SK-N-SH (cell line): ENCODE results near the gene RASSF3. TPM values are rescaled to one million over a fixed set of nuclear protein-coding genes. Genes with fewer than 3 reads are reported as not detected.

Experiments
- CTCF ChIA-PET: fragments of 300-600, 350-600 bp; formaldehyde crosslinking; extraction: SDS; loops from one replicate; lab custom pipeline; 2021; lab: Yijun Ruan, JAX
- POLR2A ChIA-PET: fragments of 350-600 bp; sonication (Branson Sonifier 250); formaldehyde crosslinking; extraction: SDS; loops from one replicate; lab custom pipeline; 2020; ENCODE audit warnings: antibody characterized with exemption, inconsistent platforms; lab: Yijun Ruan, JAX
- DNase-seq: peaks from one replicate; pipeline ENCODE4 v3.0.0; 2012
- H2AFZ ChIP-seq: fragments of 200-600 bp; sonication (generic); 2 replicates; pipeline ENCODE4 v1.8.1; 2016; ENCODE audit warnings: antibody characterized with exemption, mild to moderate bottlenecking, low read depth
- H3F3A ChIP-seq: fragments of 200-600 bp; sonication (generic); replicated peaks from 2 replicates; pipeline ENCODE3; 2016; ENCODE audit warnings: antibody characterized with exemption, mild to moderate bottlenecking; ENCODE audit not compliant: insufficient read depth
- H3K27ac ChIP-seq, 2 experiments: fragments of 200-500 bp in 1 of 2; fragments of 200-600 bp in 1 of 2; sonication (Bioruptor generic) in 1 of 2; sonication (generic), shearing (Covaris generic) in 1 of 2; 2 replicates each; pipeline versions ENCODE4 v1.5.1 to v1.6.1; 2014 to 2016; ENCODE audit warnings: low read depth in 2 of 2, inconsistent platforms in 1 of 2, low read length in 1 of 2, mild to moderate bottlenecking in 1 of 2, mixed read lengths in 1 of 2
- H3K27me3 ChIP-seq: fragments of 200-600 bp; sonication (generic), shearing (Covaris generic); 2 replicates; pipeline ENCODE4 v1.6.1; 2016; ENCODE audit warnings: mixed run types; ENCODE audit not compliant: insufficient read depth
- H3K36me3 ChIP-seq, 2 experiments: fragments of 200-500 bp in 1 of 2; fragments of 200-600 bp in 1 of 2; sonication (Bioruptor generic) in 1 of 2; sonication (generic) in 1 of 2; replicated peaks in 1 of 2; 2 replicates each; pipeline versions ENCODE3 to v1.5.1; 2014 to 2016; ENCODE audit warnings: low read length in 1 of 2, mild to moderate bottlenecking in 1 of 2; ENCODE audit not compliant: insufficient read depth in 2 of 2, control insufficient read depth in 1 of 2
- H3K4me1 ChIP-seq, 2 experiments: fragments of 200-500 bp in 1 of 2; fragments of 200-600 bp in 1 of 2; sonication (Bioruptor generic) in 1 of 2; sonication (generic), shearing (Covaris generic) in 1 of 2; 2 replicates each; pipeline versions ENCODE4 v1.5.1 to v1.6.1; 2014 to 2016; ENCODE audit warnings: low read depth in 1 of 2, low read length in 1 of 2, mixed run types in 1 of 2; ENCODE audit not compliant: insufficient read depth in 2 of 2, control insufficient read depth in 1 of 2
- H3K4me2 ChIP-seq: fragments of 200-600 bp; sonication (generic), shearing (Covaris generic); 2 replicates; pipeline ENCODE4 v1.6.1; 2017; ENCODE audit warnings: mixed run types
- H3K4me3 ChIP-seq, 2 experiments: fragments of 200-500 bp in 1 of 2; fragments of 200-600 bp in 1 of 2; sonication (Bioruptor generic) in 1 of 2; sonication (generic), shearing (Covaris generic) in 1 of 2; 2 replicates each; pipeline versions ENCODE4 v1.5.1 to v1.8.1; 2014 to 2016; ENCODE audit warnings: low read depth in 2 of 2, inconsistent platforms in 1 of 2, low read length in 1 of 2, mild to moderate bottlenecking in 1 of 2, mixed read lengths in 1 of 2, moderate library complexity in 1 of 2
- H3K79me2 ChIP-seq: fragments of 200-600 bp; sonication (generic); 2 replicates; pipeline ENCODE4 v1.8.1; 2017; ENCODE audit warnings: mild to moderate bottlenecking; ENCODE audit not compliant: insufficient read depth
- H3K9ac ChIP-seq: fragments of 200-600 bp; sonication (generic); 2 replicates; pipeline ENCODE4 v1.6.1; 2017; ENCODE audit warnings: mixed run types
- H3K9me2 ChIP-seq: fragments of 200-600 bp; sonication (generic); 2 replicates; pipeline ENCODE4 v1.6.1; 2017; ENCODE audit warnings: mixed run types
- H3K9me3 ChIP-seq: fragments of 200-600 bp; sonication (generic); 2 replicates; pipeline ENCODE4 v1.6.1; 2017; ENCODE audit warnings: mixed run types, mild to moderate bottlenecking, moderate library complexity
- H4K20me1 ChIP-seq: fragments of 200-600 bp; sonication (generic); 2 replicates; pipeline ENCODE4 v1.6.1; 2017; ENCODE audit warnings: mild to moderate bottlenecking, mixed run types; ENCODE audit not compliant: insufficient read depth
- CTCF ChIP-seq: fragments of 200-600 bp; sonication (generic); IDR thresholded peaks from 2 replicates; pipeline ENCODE4 v1.6.1; 2017; ENCODE audit warnings: antibody characterized with exemption, mild to moderate bottlenecking, moderate library complexity
- ELF1 ChIP-seq: IDR thresholded peaks from 2 replicates; pipeline ENCODE4 v1.4.0; 2012
- EZH2phosphoT487 ChIP-seq: fragments of 200-600 bp; sonication (generic); IDR thresholded peaks from 2 replicates; pipeline ENCODE4 v1.6.1; 2017; ENCODE audit warnings: low read depth, mixed run types, mild to moderate bottlenecking, antibody characterized with exemption, moderate library complexity, borderline replicate concordance
- FOSL2 ChIP-seq: IDR thresholded peaks from 2 replicates; pipeline ENCODE4 v1.4.0; 2012; ENCODE audit warnings: low read depth, mild to moderate bottlenecking, moderate library complexity, borderline replicate concordance
- FOXJ3 ChIP-seq: sonication (generic); formaldehyde crosslinking; IDR thresholded peaks from 2 replicates; pipeline ENCODE4 v1.5.1; 2020; ENCODE audit warnings: mild to moderate bottlenecking, missing genetic modification reagents
- GABPA ChIP-seq: IDR thresholded peaks from 2 replicates; pipeline ENCODE4 v1.4.0; 2012; ENCODE audit warnings: low read depth, mild to moderate bottlenecking
- GATA2 ChIP-seq: sonication (generic); formaldehyde crosslinking; IDR thresholded peaks from 2 replicates; pipeline ENCODE4 v1.5.0; 2020; ENCODE audit warnings: mild to moderate bottlenecking, missing genetic modification reagents
- RAD21 ChIP-seq: IDR thresholded peaks from 2 replicates; pipeline ENCODE4 v1.6.1; 2012; ENCODE audit warnings: mild to moderate bottlenecking, low read length
- RFX5 ChIP-seq: IDR thresholded peaks from 2 replicates; pipeline ENCODE4 v1.6.1; 2012; ENCODE audit warnings: mild to moderate bottlenecking, improper control_type of control experiment, low read length
- SMC3 ChIP-seq: IDR thresholded peaks from 2 replicates; pipeline ENCODE4 v1.6.1; 2012; ENCODE audit warnings: low read depth, low read length, improper control_type of control experiment
- TAF1 ChIP-seq: IDR thresholded peaks from 2 replicates; pipeline ENCODE4 v1.6.1; 2012; ENCODE audit warnings: low read depth, mild to moderate bottlenecking, low read length, moderate library complexity, borderline replicate concordance
- TEAD4 ChIP-seq: IDR thresholded peaks from 2 replicates; pipeline ENCODE4 v1.4.0; 2012; ENCODE audit warnings: mild to moderate bottlenecking, borderline replicate concordance; ENCODE audit not compliant: insufficient read depth
- USF1 ChIP-seq: IDR thresholded peaks from 2 replicates; pipeline ENCODE4 v1.4.0; 2012; ENCODE audit warnings: low read depth, borderline replicate concordance
- ZBTB33 ChIP-seq: IDR thresholded peaks from 2 replicates; pipeline ENCODE4 v1.4.0; 2012; ENCODE audit warnings: low read depth, borderline replicate concordance
- WGBS: methylation state at CpG from one replicate; pipeline ENCODE4 v1.1.6; 2017; ENCODE audit warnings: low lambda C conversion rate; 5-methylcytosine and 5-hydroxymethylcytosine counted together
- polyA plus RNA-seq, 3 experiments: library from polyadenylated mRNA; depleted of rRNA; stranded (reverse); fragments of >200 nt; gene quantifications; 2 replicates each; pipeline ENCODE4 v1.2.3, GENCODE V29; 2012
- TF ChIP-seq, protein P1 (sequence below): fragments of 150-350 bp; IDR thresholded peaks from 2 replicates; pipeline ENCODE4 v1.6.1; 2016; ENCODE audit warnings: mild to moderate bottlenecking, low read depth, low read length

The RASSF3 gene
- polyA plus RNA-seq, 1 of the 3 experiments (the other 2 are of a cell fraction), result 11.1 TPM

- H3K9me3 ChIP-seq, result no peaks in the 10 kb centered on the region
- H3K9me2 ChIP-seq, result no peaks in the 10 kb centered on the region
- no peak overlapping the region for H3K27ac ChIP-seq
- CTCF ChIA-PET, result interaction anchor here (2.7 kb wide), 1 partner anchor 17 kb away, joined by 12 read pairs; no protein-coding TSS in a partner anchor
- H3K36me3 ChIP-seq, result peaks cover 36 to 46% of the 10 kb centered on the region in 2 experiments
- no peaks in the 10 kb centered on the region for H3K27me3 ChIP-seq
- no peaks in the 10 kb centered on the region for H4K20me1 ChIP-seq
- H3K79me2 ChIP-seq, result no peaks in the 10 kb centered on the region
- 97% methylated on average over 5 of the region's 5 CpGs for whole genome bisulfite sequencing
- no peak overlapping the region for H3K4me3 ChIP-seq
- H3K4me2 ChIP-seq, result no peak overlapping the region
- TF ChIP-seq GATA2 (CRISPR knock-in tag) (no peak), ELF1 (no peak), RFX5 (no peak), EZH2phosphoT487 (no peak), FOXJ3 (CRISPR knock-in tag) (no peak), TAF1 (no peak), TEAD4 (no peak), ZBTB33 (no peak)
- TF ChIP-seq, protein P1, sequence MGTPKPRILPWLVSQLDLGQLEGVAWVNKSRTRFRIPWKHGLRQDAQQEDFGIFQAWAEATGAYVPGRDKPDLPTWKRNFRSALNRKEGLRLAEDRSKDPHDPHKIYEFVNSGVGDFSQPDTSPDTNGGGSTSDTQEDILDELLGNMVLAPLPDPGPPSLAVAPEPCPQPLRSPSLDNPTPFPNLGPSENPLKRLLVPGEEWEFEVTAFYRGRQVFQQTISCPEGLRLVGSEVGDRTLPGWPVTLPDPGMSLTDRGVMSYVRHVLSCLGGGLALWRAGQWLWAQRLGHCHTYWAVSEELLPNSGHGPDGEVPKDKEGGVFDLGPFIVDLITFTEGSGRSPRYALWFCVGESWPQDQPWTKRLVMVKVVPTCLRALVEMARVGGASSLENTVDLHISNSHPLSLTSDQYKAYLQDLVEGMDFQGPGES, result no peak
- no peak overlapping the region for H2AFZ ChIP-seq
- no peaks in the 10 kb centered on the region for H3F3A ChIP-seq
- POLR2A ChIA-PET, result no interaction called here
- H3K9ac ChIP-seq, result no peak overlapping the region
- no peaks in the 10 kb centered on the region for H3K4me1 ChIP-seq
- DNase-seq, result no peak
Observed at GRCh38 chr12:64714551-64714968, 104.3 kb downstream of the RASSF3 start.

GRCh38 chr12:64716371-64716770 lies 106.1 kb downstream of the RASSF3 start:
- POLR2A ChIA-PET, result interaction anchor here (0.7 kb wide), 1 partner anchor 30 kb away, joined by 3 read pairs; no protein-coding TSS in a partner anchor
- Histone ChIP-seq H3K9me3 (no peaks in the 10 kb centered on the region), H3K4me1 (no peaks in the 10 kb centered on the region; a peak in 1 of 4 replicates), H3K9ac (no peak overlapping the region), H3F3A (no peaks in the 10 kb centered on the region), H3K79me2 (no peaks in the 10 kb centered on the region), H3K9me2 (no peaks in the 10 kb centered on the region), H3K27me3 (no peaks in the 10 kb centered on the region), H3K27ac (no peak overlapping the region), H3K4me2 (no peak overlapping the region), H3K4me3 (no peak overlapping the region), H4K20me1 (no peaks in the 10 kb centered on the region), H3K36me3 (peaks cover 53 to 64% of the 10 kb centered on the region in 2 experiments), H2AFZ (no peak overlapping the region)
- WGBS, result 91% methylated on average over 4 of the region's 4 CpGs
- DNase-seq, result no peak
- CTCF ChIA-PET, result interaction anchor here (1.0 to 1.6 kb wide), 3 partner anchors 13 to 167 kb away, joined by 3 to 6 read pairs (median 4); no protein-coding TSS in a partner anchor
- TF ChIP-seq CTCF, result no peak
- TF ChIP-seq USF1, result no peak
- TF ChIP-seq EZH2phosphoT487, result no peak
- no peak for TF ChIP-seq ZBTB33
- TF ChIP-seq RAD21, result no peak
- no peak for TF ChIP-seq GABPA
- TF ChIP-seq SMC3, result no peak
- TF ChIP-seq ELF1, result no peak
- TF ChIP-seq FOSL2, result no peak
- TF ChIP-seq, protein P1, result no peak
